A549 (cell line): Measurements from ENCODE around the gene FBXO38. TPM values are rescaled to one million over a fixed set of nuclear protein-coding genes. Genes with fewer than 3 reads are reported as not detected.

ENCODE experiments used
- ATAC-seq, 2 experiments: fragments of 200-7000 bp in 1 of 2; fragments of >200 bp in 1 of 2; cut with Nextera tagmentation in 1 of 2; cut with Tn5 transposase in 1 of 2; 3 replicates each; pipeline versions ENCODE4 v1.8.0 to v1.9.1; 2018 to 2020; ENCODE audit warnings: mild to moderate bottlenecking in 1 of 2, moderate library complexity in 1 of 2
- CTCF ChIA-PET: fragments of 300-600 bp; sonication (Branson Sonifier 250); formaldehyde crosslinking; extraction: SDS; loops from one replicate; lab custom pipeline; 2021; ENCODE audit warnings: antibody characterized with exemption, inconsistent platforms; lab: Yijun Ruan, JAX
- POLR2A ChIA-PET: fragments of 350-600 bp; formaldehyde crosslinking; extraction: SDS; loops from one replicate; lab custom pipeline; 2021; ENCODE audit warnings: antibody characterized with exemption, inconsistent platforms; lab: Yijun Ruan, JAX
- DNase-seq, 2 experiments: peaks; one replicate each; pipeline versions ENCODE4 v3.0.0 to v3.0.0-alpha.2; 2011 to 2016; ENCODE audit warnings: low read depth in 1 of 2, low spot score in 1 of 2
- FAIRE-seq: peaks from 2 replicates; lab custom pipeline; 2011; peaks lifted over from hg19 to GRCh38; lab: Jason Lieb, UNC
- H3K27ac ChIP-seq, 2 experiments: fragments of >200 bp; sonication (Bioruptor Twin); formaldehyde crosslinking; 3 replicates each; pipeline ENCODE4 v1.5.1; 2016 to 2017
- H3K4me1 ChIP-seq: fragments of >200 bp; sonication (Bioruptor Twin); formaldehyde crosslinking; 3 replicates; pipeline ENCODE4 v1.6.1; 2016
- H3K4me2 ChIP-seq: fragments of >200 bp; sonication (Bioruptor Twin); formaldehyde crosslinking; 3 replicates; pipeline ENCODE4 v1.6.1; 2016
- H3K4me3 ChIP-seq: fragments of >200 bp; sonication (Bioruptor Twin); formaldehyde crosslinking; 3 replicates; pipeline ENCODE4 v1.5.1; 2016
- H3K9me3 ChIP-seq: fragments of >200 bp; sonication (Bioruptor Twin); formaldehyde crosslinking; 3 replicates; pipeline ENCODE4 v1.6.1; 2016
- BHLHE40 ChIP-seq: IDR thresholded peaks from 2 replicates; pipeline ENCODE4 v1.6.1; 2012; ENCODE audit warnings: low read depth, low read length, inconsistent platforms
- EHF ChIP-seq: fragments of 250-450 bp; sonication (Bioruptor Pico); IDR thresholded peaks from 2 replicates; pipeline ENCODE4 v1.5.0; 2020; ENCODE audit warnings: mild to moderate bottlenecking
- EP300 ChIP-seq, 2 experiments: fragments of >200 bp; sonication (Bioruptor Twin); formaldehyde crosslinking; IDR thresholded peaks; 2 replicates in 1 of 2; 3 replicates in 1 of 2; pipeline ENCODE4 v1.6.1; 2016 to 2017
- ESRRA ChIP-seq: fragments of 150-350 bp; IDR thresholded peaks from 2 replicates; pipeline ENCODE4 v1.6.1; 2014; ENCODE audit warnings: mild to moderate bottlenecking, low read length, borderline replicate concordance
- FOSL2 ChIP-seq, 2 experiments: fragments of 450-650 bp in 1 of 2; fragments of >200 bp in 1 of 2; sonication (Bioruptor Twin) in 1 of 2; formaldehyde crosslinking; IDR thresholded peaks; 2 replicates each; pipeline versions ENCODE4 v1.5.0 to v1.6.1; 2016 to 2020; ENCODE audit warnings: mild to moderate bottlenecking in 1 of 2, moderate library complexity in 1 of 2
- HEYL ChIP-seq: fragments of 250-450 bp; sonication (Bioruptor Pico); IDR thresholded peaks from 2 replicates; pipeline ENCODE4 v1.8.0; 2021; ENCODE audit warnings: mild to moderate bottlenecking, moderate library complexity
- HOXB13 ChIP-seq: fragments of 250-450 bp; sonication (Bioruptor Pico); IDR thresholded peaks from 2 replicates; pipeline ENCODE4 v1.5.0; 2020; ENCODE audit warnings: low read depth, mild to moderate bottlenecking, moderate library complexity
- HOXB5 ChIP-seq: fragments of 250-450 bp; sonication (Bioruptor Pico); IDR thresholded peaks from 2 replicates; pipeline ENCODE4 v1.5.0; 2020; ENCODE audit warnings: mild to moderate bottlenecking, moderate library complexity
- JUNB ChIP-seq: fragments of >200 bp; sonication (Bioruptor Twin); formaldehyde crosslinking; IDR thresholded peaks from 2 replicates; pipeline ENCODE4 v1.6.1; 2016
- NPAS2 ChIP-seq: fragments of 250-450 bp; sonication (Bioruptor Pico); IDR thresholded peaks from 2 replicates; pipeline ENCODE4 v1.8.0; 2022; ENCODE audit warnings: mild to moderate bottlenecking, moderate library complexity, borderline replicate concordance
- NR3C1 ChIP-seq: fragments of >200 bp; sonication (Bioruptor Twin); formaldehyde crosslinking; IDR thresholded peaks from 3 replicates; pipeline ENCODE4 v1.6.1; 2017
- POLR2A ChIP-seq: IDR thresholded peaks from 2 replicates; pipeline ENCODE4 v1.6.1; 2012; ENCODE audit warnings: mild to moderate bottlenecking, low read length
- RAD21 ChIP-seq, 2 experiments: fragments of >200 bp in 1 of 2; sonication (Bioruptor Twin) in 1 of 2; formaldehyde crosslinking in 1 of 2; IDR thresholded peaks in 1 of 2; conservative IDR thresholded peaks in 1 of 2; 2 replicates in 1 of 2; 3 replicates in 1 of 2; pipeline ENCODE4 v1.6.1; 2012 to 2018; ENCODE audit warnings: inconsistent platforms in 1 of 2
- SMC3 ChIP-seq: fragments of >200 bp; sonication (Bioruptor Twin); formaldehyde crosslinking; IDR thresholded peaks from 3 replicates; pipeline ENCODE4 v1.6.1; 2018; ENCODE audit warnings: inconsistent platforms
- TFCP2L1 ChIP-seq: fragments of 250-450 bp; sonication (Bioruptor Pico); IDR thresholded peaks from 2 replicates; pipeline ENCODE4 v1.5.0; 2021; ENCODE audit warnings: mild to moderate bottlenecking
- ZSCAN20 ChIP-seq: fragments of 250-450 bp; sonication (Bioruptor Pico); IDR thresholded peaks from 2 replicates; pipeline ENCODE4 v1.8.0; 2022; ENCODE audit warnings: mild to moderate bottlenecking, moderate library complexity
- WGBS: methylation state at CpG from one replicate; pipeline ENCODE4 v1.1.6; 2017; ENCODE audit errors: missing lambda C conversion rate; 5-methylcytosine and 5-hydroxymethylcytosine counted together
- polyA plus RNA-seq, 4 experiments: library from polyadenylated mRNA; depleted of rRNA in 3 of 4; stranded (reverse); fragments of >200 nt; fragmentation: RNase III in 1 of 4; extraction: RNeasy Plus Mini Kit Qiagen cat#74134 plus additional on column Dnase treatment in 1 of 4; gene quantifications; 2 replicates in 3 of 4; 3 replicates in 1 of 4; pipeline ENCODE4 v1.2.3, GENCODE V29; 2011 to 2017
- TF ChIP-seq, protein P1 (sequence below): fragments of 250-450 bp; sonication (Bioruptor Pico); IDR thresholded peaks from 2 replicates; pipeline ENCODE4 v1.5.0; 2021; ENCODE audit warnings: mild to moderate bottlenecking, moderate library complexity, borderline replicate concordance
- TF ChIP-seq, protein P2 (sequence below): fragments of 450-650 bp; IDR thresholded peaks from 2 replicates; pipeline ENCODE4 v1.6.1; 2014; ENCODE audit warnings: antibody characterized with exemption
- TF ChIP-seq, protein P3 (sequence below): fragments of >200 bp; sonication (Bioruptor Twin); formaldehyde crosslinking; IDR thresholded peaks from 3 replicates; pipeline ENCODE4 v1.5.1; 2016
- TF ChIP-seq, protein P4 (sequence below): fragments of 250-450 bp; sonication (Bioruptor Pico); IDR thresholded peaks from 2 replicates; pipeline ENCODE4 v1.5.0; 2020; ENCODE audit warnings: low read depth, mild to moderate bottlenecking, moderate library complexity
- TF ChIP-seq, protein P5 (sequence below): IDR thresholded peaks from 2 replicates; pipeline ENCODE4 v1.6.1; 2012
- TF ChIP-seq, protein P6 (sequence below): IDR thresholded peaks from 2 replicates; pipeline ENCODE4 v1.6.1; 2012

The FBXO38 gene
- polyA plus RNA-seq, 2 of the 4 experiments (the other 2 are of a cell fraction), result 15.8 to 33.2 TPM

DNA sequence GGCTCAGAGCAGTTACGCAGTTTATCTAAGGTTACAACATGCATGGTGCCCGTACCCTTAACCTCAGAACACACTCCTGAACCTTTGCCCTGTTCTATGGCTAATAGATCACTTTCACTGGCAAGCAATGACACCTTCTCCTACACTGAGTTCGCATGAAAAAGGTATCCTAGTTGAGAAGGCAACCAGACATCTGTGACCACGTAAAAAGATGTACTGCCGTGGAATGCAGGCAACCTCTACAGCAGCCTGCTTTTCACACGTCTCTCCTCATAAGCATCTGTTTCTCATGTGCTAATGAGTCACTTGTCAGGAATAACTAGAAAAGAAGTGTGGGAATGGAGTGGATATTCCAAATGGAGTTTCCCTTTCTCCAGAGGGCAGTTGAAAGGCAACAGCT is 71.4 kb downstream of the FBXO38 start:
- WGBS, result 47% methylated on average over 6 of the region's 6 CpGs
- no peak overlapping the region for H3K4me3 ChIP-seq
- FAIRE-seq (no peak), ATAC-seq (no peak), DNase-seq (no peak)
- no peaks in the 10 kb centered on the region for H3K4me1 ChIP-seq
- H3K9me3 ChIP-seq, result no peaks in the 10 kb centered on the region
- H3K4me2 ChIP-seq, result no peak overlapping the region
- TF ChIP-seq NPAS2 (CRISPR knock-in tag), result no peak
- no peak for TF ChIP-seq EHF (CRISPR knock-in tag)
- no peak for TF ChIP-seq EP300 (IDR thresholded peaks at IDR 0.05)
- TF ChIP-seq BHLHE40, result no peak
- TF ChIP-seq ESRRA, result no peak
- no peak for TF ChIP-seq RAD21 (conservative IDR thresholded peaks at IDR 0.05 in 1 of 2, IDR thresholded peaks at IDR 0.05 in 1 of 2)
- no peak for TF ChIP-seq POLR2A
- TF ChIP-seq, protein P1, sequence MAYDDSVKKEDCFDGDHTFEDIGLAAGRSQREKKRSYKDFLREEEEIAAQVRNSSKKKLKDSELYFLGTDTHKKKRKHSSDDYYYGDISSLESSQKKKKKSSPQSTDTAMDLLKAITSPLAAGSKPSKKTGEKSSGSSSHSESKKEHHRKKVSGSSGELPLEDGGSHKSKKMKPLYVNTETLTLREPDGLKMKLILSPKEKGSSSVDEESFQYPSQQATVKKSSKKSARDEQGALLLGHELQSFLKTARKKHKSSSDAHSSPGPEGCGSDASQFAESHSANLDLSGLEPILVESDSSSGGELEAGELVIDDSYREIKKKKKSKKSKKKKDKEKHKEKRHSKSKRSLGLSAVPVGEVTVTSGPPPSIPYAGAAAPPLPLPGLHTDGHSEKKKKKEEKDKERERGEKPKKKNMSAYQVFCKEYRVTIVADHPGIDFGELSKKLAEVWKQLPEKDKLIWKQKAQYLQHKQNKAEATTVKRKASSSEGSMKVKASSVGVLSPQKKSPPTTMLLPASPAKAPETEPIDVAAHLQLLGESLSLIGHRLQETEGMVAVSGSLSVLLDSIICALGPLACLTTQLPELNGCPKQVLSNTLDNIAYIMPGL (CRISPR knock-in tag), result no peak
- TF ChIP-seq, protein P2, sequence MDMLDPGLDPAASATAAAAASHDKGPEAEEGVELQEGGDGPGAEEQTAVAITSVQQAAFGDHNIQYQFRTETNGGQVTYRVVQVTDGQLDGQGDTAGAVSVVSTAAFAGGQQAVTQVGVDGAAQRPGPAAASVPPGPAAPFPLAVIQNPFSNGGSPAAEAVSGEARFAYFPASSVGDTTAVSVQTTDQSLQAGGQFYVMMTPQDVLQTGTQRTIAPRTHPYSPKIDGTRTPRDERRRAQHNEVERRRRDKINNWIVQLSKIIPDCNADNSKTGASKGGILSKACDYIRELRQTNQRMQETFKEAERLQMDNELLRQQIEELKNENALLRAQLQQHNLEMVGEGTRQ, result no peak
- TF ChIP-seq NR3C1, result no peak
- no peak for TF ChIP-seq HOXB13 (CRISPR knock-in tag)
- CTCF ChIA-PET, result interaction anchor here (6.3 kb wide), 1 partner anchor 12 kb away, joined by 38 read pairs; no protein-coding TSS in a partner anchor
- POLR2A ChIA-PET, result no interaction called here
- no peak overlapping the region for H3K27ac ChIP-seq

DNA sequence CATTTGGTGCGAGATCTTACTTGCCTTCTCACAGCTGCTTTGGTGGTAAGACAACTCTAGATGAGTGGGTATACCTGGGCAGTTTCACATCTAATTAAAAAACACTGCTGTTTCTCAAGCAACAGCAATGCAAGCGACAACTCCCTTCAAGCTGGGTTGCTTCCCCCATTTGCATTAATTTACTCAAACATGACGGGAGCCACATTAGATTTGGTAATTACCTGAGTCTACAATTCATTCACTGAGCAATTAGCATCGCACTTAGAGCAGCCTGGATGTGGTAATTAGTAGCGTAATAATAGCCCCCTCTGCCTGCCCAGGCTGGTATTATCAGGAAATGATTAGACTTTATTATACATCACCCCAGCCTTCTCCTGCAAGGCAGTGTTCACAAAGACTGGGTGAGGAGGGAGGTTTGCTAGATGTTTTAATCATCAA is 73.4 kb downstream of the FBXO38 start:
- peak in 1 of 2 experiments; percentile 27; a peak in 2 of 5 replicates for TF ChIP-seq RAD21 (conservative IDR thresholded peaks at IDR 0.05 in 1 of 2, IDR thresholded peaks at IDR 0.05 in 1 of 2)
- TF ChIP-seq, protein P3, sequence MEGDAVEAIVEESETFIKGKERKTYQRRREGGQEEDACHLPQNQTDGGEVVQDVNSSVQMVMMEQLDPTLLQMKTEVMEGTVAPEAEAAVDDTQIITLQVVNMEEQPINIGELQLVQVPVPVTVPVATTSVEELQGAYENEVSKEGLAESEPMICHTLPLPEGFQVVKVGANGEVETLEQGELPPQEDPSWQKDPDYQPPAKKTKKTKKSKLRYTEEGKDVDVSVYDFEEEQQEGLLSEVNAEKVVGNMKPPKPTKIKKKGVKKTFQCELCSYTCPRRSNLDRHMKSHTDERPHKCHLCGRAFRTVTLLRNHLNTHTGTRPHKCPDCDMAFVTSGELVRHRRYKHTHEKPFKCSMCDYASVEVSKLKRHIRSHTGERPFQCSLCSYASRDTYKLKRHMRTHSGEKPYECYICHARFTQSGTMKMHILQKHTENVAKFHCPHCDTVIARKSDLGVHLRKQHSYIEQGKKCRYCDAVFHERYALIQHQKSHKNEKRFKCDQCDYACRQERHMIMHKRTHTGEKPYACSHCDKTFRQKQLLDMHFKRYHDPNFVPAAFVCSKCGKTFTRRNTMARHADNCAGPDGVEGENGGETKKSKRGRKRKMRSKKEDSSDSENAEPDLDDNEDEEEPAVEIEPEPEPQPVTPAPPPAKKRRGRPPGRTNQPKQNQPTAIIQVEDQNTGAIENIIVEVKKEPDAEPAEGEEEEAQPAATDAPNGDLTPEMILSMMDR, result peak; percentile 42
- TF ChIP-seq, protein P4, sequence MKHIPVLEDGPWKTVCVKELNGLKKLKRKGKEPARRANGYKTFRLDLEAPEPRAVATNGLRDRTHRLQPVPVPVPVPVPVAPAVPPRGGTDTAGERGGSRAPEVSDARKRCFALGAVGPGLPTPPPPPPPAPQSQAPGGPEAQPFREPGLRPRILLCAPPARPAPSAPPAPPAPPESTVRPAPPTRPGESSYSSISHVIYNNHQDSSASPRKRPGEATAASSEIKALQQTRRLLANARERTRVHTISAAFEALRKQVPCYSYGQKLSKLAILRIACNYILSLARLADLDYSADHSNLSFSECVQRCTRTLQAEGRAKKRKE (CRISPR knock-in tag), result no peak
- TF ChIP-seq SMC3, result 0 out of 3 replicates have a peak, but pooled peaks have one; percentile 11
- TF ChIP-seq, protein P5, sequence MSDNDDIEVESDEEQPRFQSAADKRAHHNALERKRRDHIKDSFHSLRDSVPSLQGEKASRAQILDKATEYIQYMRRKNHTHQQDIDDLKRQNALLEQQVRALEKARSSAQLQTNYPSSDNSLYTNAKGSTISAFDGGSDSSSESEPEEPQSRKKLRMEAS, result no peak
- ChIA-PET CTCF (interaction anchor here (1.0 to 6.3 kb wide), 2 partner anchors 14 to 35 kb away, joined by 3 to 38 read pairs; no protein-coding TSS in a partner anchor), POLR2A (no interaction called here)
- H3K4me2 ChIP-seq, result 0 out of 3 replicates have a peak overlapping the region, but pooled peaks have one; percentile 27
- no peaks in the 10 kb centered on the region for H3K4me1 ChIP-seq
- H3K27ac ChIP-seq, result no peak overlapping the region
- ATAC-seq (peak; percentile 69 to 82; a peak in 4 of 6 replicates), FAIRE-seq (no peak), DNase-seq (peak; percentile 9 to 12)
- 15% methylated on average over 5 of the region's 5 CpGs for WGBS
- no peak overlapping the region for H3K4me3 ChIP-seq
- no peaks in the 10 kb centered on the region for H3K9me3 ChIP-seq

DNA sequence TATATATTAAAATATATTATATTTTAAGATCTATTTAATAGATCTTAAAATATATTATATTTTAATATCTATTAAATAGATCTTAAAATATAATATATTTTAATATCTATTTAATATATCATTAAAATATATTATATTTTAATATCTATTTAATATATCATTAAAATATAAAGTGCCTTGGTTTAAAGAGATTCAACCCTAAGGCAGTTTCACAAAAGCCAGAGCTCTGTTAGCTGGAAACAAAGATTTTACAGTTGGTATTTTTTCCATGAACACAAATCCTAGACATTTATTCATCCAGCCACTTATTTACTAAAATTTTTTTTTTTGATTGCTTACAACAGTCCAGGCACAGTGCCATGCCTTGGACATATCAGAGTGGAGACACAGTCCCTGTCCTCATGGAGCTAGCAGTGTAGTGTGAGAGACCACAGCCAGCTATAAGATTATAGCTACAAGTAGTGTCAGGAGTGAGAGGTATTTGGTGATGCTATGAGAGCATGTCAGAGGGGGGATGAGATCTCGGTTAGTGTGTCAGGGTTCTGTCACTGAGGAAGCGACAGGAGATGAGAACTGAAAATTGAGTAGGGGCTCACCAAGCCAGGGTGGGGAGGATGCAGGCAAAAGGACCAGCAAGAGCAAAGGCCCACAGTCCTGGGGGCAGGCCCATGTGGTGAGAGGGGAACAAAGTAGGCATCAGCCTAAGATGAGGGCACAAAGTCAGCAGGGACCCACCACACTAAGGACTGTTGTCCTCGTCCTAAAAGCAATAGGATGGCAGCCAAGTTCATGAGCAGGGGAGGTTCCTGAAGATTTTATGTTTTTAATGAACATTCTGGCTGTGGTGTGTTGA is 74.5 kb downstream of the FBXO38 start:
- 48% methylated on average over 3 of the region's 3 CpGs for WGBS
- Histone ChIP-seq H3K9me3 (no peaks in the 10 kb centered on the region), H3K27ac (no peak overlapping the region), H3K4me2 (no peak overlapping the region), H3K4me3 (no peak overlapping the region), H3K4me1 (no peaks in the 10 kb centered on the region)
- DNase-seq (no peak), FAIRE-seq (no peak), ATAC-seq (no peak)
- ChIA-PET POLR2A (no interaction called here), CTCF (interaction anchor here (0.6 to 1.0 kb wide), 3 partner anchors 12 to 16 kb away, joined by 3 read pairs; no protein-coding TSS in a partner anchor)
- TF ChIP-seq JUNB (no peak), ZSCAN20 (CRISPR knock-in tag) (no peak), TFCP2L1 (CRISPR knock-in tag) (no peak), HOXB5 (no peak), HEYL (CRISPR knock-in tag) (no peak), FOSL2 (IDR thresholded peaks at IDR 0.05) (no peak), FOSL2 (CRISPR knock-in tag; IDR thresholded peaks at IDR 0.05) (no peak)
- TF ChIP-seq, protein P1 (CRISPR knock-in tag), result no peak
- TF ChIP-seq, protein P6, sequence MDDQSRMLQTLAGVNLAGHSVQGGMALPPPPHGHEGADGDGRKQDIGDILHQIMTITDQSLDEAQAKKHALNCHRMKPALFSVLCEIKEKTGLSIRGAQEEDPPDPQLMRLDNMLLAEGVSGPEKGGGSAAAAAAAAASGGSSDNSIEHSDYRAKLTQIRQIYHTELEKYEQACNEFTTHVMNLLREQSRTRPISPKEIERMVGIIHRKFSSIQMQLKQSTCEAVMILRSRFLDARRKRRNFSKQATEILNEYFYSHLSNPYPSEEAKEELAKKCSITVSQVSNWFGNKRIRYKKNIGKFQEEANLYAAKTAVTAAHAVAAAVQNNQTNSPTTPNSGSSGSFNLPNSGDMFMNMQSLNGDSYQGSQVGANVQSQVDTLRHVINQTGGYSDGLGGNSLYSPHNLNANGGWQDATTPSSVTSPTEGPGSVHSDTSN, result no peak
